ENCODE results near the gene MBP. TPM values are rescaled to one million over a fixed set of nuclear protein-coding genes. Genes with fewer than 3 reads are reported as not detected.

MBP gene
- total and polyA plus RNA-seq, 10 of the 15 experiments (the other 5 are each of a cell fraction or from before 2014, with no cell fraction given) = 12.2 to 67.8 (median 42.1) TPM

DNA sequence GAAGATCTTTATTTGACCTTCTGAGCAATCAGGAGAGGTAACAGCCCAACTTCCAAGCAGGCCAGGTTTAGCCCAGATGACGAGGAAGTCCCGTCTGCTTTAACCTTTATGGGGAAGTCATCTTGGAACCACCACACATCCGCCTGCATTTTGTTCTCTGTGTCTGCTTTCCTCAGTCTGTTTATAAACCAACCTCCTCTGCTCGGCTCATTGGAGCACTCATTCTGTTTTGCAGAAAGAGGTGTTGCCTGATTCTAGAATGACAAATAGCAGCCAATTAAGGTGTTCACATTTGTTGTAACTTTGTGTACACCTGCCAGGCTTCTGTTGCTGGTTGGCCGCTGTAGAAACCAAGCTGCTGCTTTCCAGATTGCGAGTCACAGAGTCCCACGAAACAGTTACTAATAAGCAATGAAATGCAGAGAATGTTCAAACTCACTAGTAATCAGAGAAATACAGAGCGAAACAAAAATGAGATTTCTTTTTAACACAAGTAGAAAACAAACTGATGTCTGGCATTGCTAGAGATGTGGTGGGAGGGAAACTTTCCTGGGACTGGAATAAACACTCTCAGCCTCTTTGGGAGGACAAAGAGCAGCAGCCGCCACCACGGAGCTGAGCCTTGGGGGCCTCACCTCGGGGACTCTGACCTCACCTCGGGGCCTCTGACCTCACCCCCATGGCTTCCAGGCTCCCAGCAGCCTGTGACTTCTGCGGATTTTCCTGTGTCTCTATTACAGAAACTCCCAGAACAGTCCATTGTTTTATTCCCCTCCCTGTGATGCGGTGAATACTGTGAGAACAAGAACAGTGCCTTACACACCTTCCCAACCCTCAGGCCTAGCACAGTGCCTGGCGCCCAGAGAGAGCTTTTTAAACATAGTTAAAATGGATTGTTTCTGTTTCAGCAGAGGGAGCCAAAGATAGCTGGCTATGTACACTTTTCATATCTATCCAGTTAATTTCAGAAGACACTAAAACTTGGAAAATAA is 64.0 kb downstream of the MBP start:
- Histone ChIP-seq H2AFZ (ENCODE audit: control insufficient read depth, low read depth, low read length) (peak overlapping the region; percentile 1), H3K4me3 (peak overlapping the region; percentile 13; the same call in 1 of the 2 replicates), H3K27me3 (replicated peaks in 1 of 2; ENCODE audit: control insufficient read depth in 2 of 2, insufficient read depth in 2 of 2, low read length in 1 of 2) (no peaks in the 10 kb centered on the region), H3K36me3 (ENCODE audit: control insufficient read depth in 2 of 2, insufficient read depth in 2 of 2, low read length in 1 of 2) (peaks cover 0 to 18% of the 10 kb centered on the region in 2 experiments; a peak in 3 of 4 replicates), H3K27ac (ENCODE audit: control insufficient read depth, insufficient read depth) (peak overlapping the region; percentile 97), H3K79me2 (ENCODE audit: control insufficient read depth, insufficient read depth, low read length) (peaks cover 42% of the 10 kb centered on the region), H3K9ac (ENCODE audit: control insufficient read depth, insufficient read depth, low read length) (peak overlapping the region; percentile 56), H3K4me2 (ENCODE audit: control insufficient read depth, insufficient read depth) (peak overlapping the region; percentile 87), H3K4me1 (ENCODE audit: control insufficient read depth, insufficient read depth, low read length) (peaks cover 60% of the 10 kb centered on the region), H3K9me3 (replicated peaks; ENCODE audit: control insufficient read depth, insufficient read depth, low read length) (no peaks in the 10 kb centered on the region), H4K20me1 (ENCODE audit: control insufficient read depth, insufficient read depth) (no peaks in the 10 kb centered on the region)
- ChIA-PET SMC1A (ENCODE audit: uncharacterized antibody, unreplicated experiment) (interaction anchor here (0.7 to 5.5 kb wide), 12 partner anchors 10 to 143 kb away, joined by 3 to 69 read pairs (median 6); no protein-coding TSS in a partner anchor), POLR2A (interaction anchor here (0.8 to 1.9 kb wide), 3 partner anchors 55 to 61 kb away, joined by 4 to 7 read pairs (median 5); no protein-coding TSS in a partner anchor), CTCF (interaction anchor here (0.6 to 7.2 kb wide), 16 partner anchors 10 to 143 kb away, joined by 3 to 37 read pairs (median 5); no protein-coding TSS in a partner anchor), RAD21 (ENCODE audit: unreplicated experiment) (interaction anchor here (1.1 to 3.4 kb wide), 11 partner anchors 8 to 143 kb away, joined by 3 to 12 read pairs (median 5); partner anchors contain the start of gene MBP)
- WGBS (ENCODE audit: insufficient coverage, insufficient replicate concordance, low lambda C conversion rate, missing lambda C conversion rate) = under 1% methylated on average over 15 of the region's 15 CpGs
- FAIRE-seq (no peak), DNase-seq (ENCODE audit: low read depth, low spot score) (peak; percentile 39), ATAC-seq (peak; percentile 31)
- no TSS peak for BruUV-seq (replicated peaks)
- in situ Hi-C loops (cut with MboI) = loop anchor here (10.0 kb wide), 1 partner anchor 56 kb away; no protein-coding TSS in a partner anchor
- intact Hi-C loops (cut with micrococcal nuclease; ENCODE audit: unreplicated experiment) = no loop called here
- TF ChIP-seq MEF2A (IDR thresholded peaks at IDR 0.05; ENCODE audit: insufficient read depth, low read depth, low read length) = no peak
- TF ChIP-seq CBFB (IDR thresholded peaks at IDR 0.05; ENCODE audit: low read depth) = 0 out of 2 replicates have a peak, but pooled peaks have one; percentile 9
- no peak for TF ChIP-seq RCOR1 (conservative IDR thresholded peaks at IDR 0.05; ENCODE audit: low read depth, low read length)
- TF ChIP-seq, protein P1, sequence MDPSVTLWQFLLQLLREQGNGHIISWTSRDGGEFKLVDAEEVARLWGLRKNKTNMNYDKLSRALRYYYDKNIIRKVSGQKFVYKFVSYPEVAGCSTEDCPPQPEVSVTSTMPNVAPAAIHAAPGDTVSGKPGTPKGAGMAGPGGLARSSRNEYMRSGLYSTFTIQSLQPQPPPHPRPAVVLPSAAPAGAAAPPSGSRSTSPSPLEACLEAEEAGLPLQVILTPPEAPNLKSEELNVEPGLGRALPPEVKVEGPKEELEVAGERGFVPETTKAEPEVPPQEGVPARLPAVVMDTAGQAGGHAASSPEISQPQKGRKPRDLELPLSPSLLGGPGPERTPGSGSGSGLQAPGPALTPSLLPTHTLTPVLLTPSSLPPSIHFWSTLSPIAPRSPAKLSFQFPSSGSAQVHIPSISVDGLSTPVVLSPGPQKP (IDR thresholded peaks at IDR 0.05; ENCODE audit: low read depth, low read length) = no peak
- no peak for TF ChIP-seq BCL11A (IDR thresholded peaks at IDR 0.05; ENCODE audit: low read depth, low read length)
- TF ChIP-seq CREM (IDR thresholded peaks at IDR 0.05; ENCODE audit: low read depth) = no peak
- no peak for TF ChIP-seq BMI1 (IDR thresholded peaks at IDR 0.05; ENCODE audit: borderline replicate concordance)
- no peak for TF ChIP-seq BHLHE40 (IDR thresholded peaks at IDR 0.05; ENCODE audit: borderline replicate concordance in 1 of 2, low read depth in 2 of 2, low read length in 1 of 2)
- TF ChIP-seq MLLT1 (IDR thresholded peaks at IDR 0.05) = no peak
- no peak for TF ChIP-seq RAD21 (IDR thresholded peaks at IDR 0.05; ENCODE audit: insufficient read depth, low read depth, low read length)
- TF ChIP-seq MEF2B (IDR thresholded peaks at IDR 0.05; ENCODE audit: partially characterized antibody, poor library complexity, severe bottlenecking) = no peak
- TF ChIP-seq ZNF622 (IDR thresholded peaks at IDR 0.05) = no peak
- TF ChIP-seq GABPA (IDR thresholded peaks at IDR 0.05; ENCODE audit: low read depth) = no peak
- TF ChIP-seq EED (IDR thresholded peaks at IDR 0.05; ENCODE audit: low read depth) = no peak
- no peak for TF ChIP-seq NFYB (IDR thresholded peaks at IDR 0.05; ENCODE audit: insufficient read depth, low read depth, low read length)
- no peak for TF ChIP-seq SUZ12 (IDR thresholded peaks at IDR 0.05; ENCODE audit: unreplicated experiment)
- no peak for TF ChIP-seq ZNF217 (IDR thresholded peaks at IDR 0.05)
- TF ChIP-seq, protein P2, sequence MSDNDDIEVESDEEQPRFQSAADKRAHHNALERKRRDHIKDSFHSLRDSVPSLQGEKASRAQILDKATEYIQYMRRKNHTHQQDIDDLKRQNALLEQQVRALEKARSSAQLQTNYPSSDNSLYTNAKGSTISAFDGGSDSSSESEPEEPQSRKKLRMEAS (IDR thresholded peaks at IDR 0.05; ENCODE audit: low read depth, low read length) = no peak
- TF ChIP-seq KDM1A (IDR thresholded peaks at IDR 0.05; ENCODE audit: borderline replicate concordance) = no peak
- no peak for TF ChIP-seq IRF4 (IDR thresholded peaks at IDR 0.05; ENCODE audit: low read depth, low read length)
- TF ChIP-seq LARP7 (IDR thresholded peaks at IDR 0.05) = no peak
- no peak for TF ChIP-seq NR2C1 (IDR thresholded peaks at IDR 0.05)

Data from GM12878 (cell line).